ENCODE results near the gene LRIT2.

- no peak for TF ChIP-seq POLR2A (IDR thresholded peaks at IDR 0.05)
- no peak for TF ChIP-seq CTCF (IDR thresholded peaks at IDR 0.05)
These were observed 48.4 kb downstream of the LRIT2 start for GRCh38 chr10:84176836-84177474.
